ENCODE results near the gene ACOT7.

Gene ACOT7

DNA sequence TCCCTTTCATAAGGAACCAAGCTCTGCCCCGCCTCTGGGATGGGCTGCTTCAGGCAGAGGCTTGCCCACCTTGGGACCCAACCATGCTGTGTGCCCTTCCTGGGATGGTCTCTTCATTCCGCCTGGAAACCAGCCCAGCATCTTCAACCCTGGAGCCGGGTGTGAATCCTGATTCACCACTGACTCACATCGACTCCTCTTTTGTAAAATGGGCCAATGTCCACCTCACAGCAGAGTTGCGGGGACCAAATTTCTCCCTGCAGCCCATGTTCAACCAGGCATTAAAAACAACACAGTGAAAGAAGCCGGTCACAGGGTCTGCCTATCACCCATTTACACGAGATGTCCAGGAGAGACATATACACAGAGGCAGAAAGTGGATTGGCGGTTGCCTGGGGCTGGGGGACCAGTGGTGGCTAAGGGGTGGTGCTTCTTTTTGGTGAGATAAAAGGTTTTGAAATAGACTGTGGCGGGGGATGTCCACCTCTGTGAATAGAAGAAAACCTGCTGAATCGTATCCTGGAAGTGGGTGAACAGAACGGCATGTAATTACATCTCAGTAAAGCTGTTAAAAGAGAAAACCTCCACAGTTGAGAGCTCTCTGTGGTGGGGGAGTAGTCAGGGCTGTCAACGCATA is 125.8 kb downstream of the ACOT7 start:
- H3K4me3 ChIP-seq (IDR thresholded peaks at IDR 0.05; ENCODE audit: insufficient read depth, low read depth, low read length), result no peak overlapping the region
- H4K20me1 ChIP-seq (ENCODE audit: insufficient read depth), result no peaks in the 10 kb centered on the region
- TF ChIP-seq, protein P1, sequence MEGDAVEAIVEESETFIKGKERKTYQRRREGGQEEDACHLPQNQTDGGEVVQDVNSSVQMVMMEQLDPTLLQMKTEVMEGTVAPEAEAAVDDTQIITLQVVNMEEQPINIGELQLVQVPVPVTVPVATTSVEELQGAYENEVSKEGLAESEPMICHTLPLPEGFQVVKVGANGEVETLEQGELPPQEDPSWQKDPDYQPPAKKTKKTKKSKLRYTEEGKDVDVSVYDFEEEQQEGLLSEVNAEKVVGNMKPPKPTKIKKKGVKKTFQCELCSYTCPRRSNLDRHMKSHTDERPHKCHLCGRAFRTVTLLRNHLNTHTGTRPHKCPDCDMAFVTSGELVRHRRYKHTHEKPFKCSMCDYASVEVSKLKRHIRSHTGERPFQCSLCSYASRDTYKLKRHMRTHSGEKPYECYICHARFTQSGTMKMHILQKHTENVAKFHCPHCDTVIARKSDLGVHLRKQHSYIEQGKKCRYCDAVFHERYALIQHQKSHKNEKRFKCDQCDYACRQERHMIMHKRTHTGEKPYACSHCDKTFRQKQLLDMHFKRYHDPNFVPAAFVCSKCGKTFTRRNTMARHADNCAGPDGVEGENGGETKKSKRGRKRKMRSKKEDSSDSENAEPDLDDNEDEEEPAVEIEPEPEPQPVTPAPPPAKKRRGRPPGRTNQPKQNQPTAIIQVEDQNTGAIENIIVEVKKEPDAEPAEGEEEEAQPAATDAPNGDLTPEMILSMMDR (conservative IDR thresholded peaks at IDR 0.05; ENCODE audit: low read depth, low read length), result no peak

DNA sequence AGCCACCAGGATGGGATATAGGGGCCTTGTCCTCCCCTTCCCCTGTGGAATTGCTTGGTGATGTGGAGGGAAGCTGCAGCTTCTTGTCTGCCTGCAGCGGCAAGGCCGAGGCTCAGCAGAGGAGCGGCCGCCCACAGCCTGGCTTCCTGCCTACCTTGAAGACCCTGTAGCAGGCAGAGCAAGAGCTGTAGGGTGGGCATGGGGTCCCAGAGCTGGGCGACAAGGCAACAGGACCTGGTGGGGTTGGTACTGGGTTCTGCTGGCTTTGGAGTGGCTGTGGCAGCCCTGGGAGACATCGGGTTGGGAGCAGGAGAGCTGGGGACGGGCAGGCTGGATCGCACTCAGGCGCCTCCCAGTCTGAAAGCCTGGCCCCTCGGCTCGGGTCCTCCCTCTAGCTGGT is 126.9 kb downstream of the ACOT7 start:
- no peak overlapping the region for H3K9ac ChIP-seq
- no peaks in the 10 kb centered on the region for H3K27me3 ChIP-seq (ENCODE audit: insufficient read depth, low read depth)
- H3K79me2 ChIP-seq (ENCODE audit: insufficient read depth, low read depth), result no peaks in the 10 kb centered on the region
- no peak overlapping the region for H3K4me2 ChIP-seq
- H3K36me3 ChIP-seq (ENCODE audit: insufficient read depth), result no peaks in the 10 kb centered on the region
- no peak overlapping the region for H3K27ac ChIP-seq
- no peak overlapping the region for H2AFZ ChIP-seq (ENCODE audit: low read depth)
- no peak overlapping the region for H3K4me3 ChIP-seq (IDR thresholded peaks at IDR 0.05; ENCODE audit: insufficient read depth, low read depth, low read length)
- TF ChIP-seq, protein P1 (conservative IDR thresholded peaks at IDR 0.05; ENCODE audit: low read depth, low read length), result no peak
- no peaks in the 10 kb centered on the region for H3K4me1 ChIP-seq (ENCODE audit: low read depth, poor library complexity, severe bottlenecking)
- no peaks in the 10 kb centered on the region for H4K20me1 ChIP-seq (ENCODE audit: insufficient read depth)

More for the DNA sequence above, 125.8 kb downstream of the ACOT7 start:
- Histone ChIP-seq H2AFZ (ENCODE audit: low read depth) (no peak overlapping the region), H3K36me3 (ENCODE audit: insufficient read depth) (no peaks in the 10 kb centered on the region), H3K9ac (no peak overlapping the region), H3K4me2 (no peak overlapping the region), H3K27ac (no peak overlapping the region), H3K79me2 (ENCODE audit: insufficient read depth, low read depth) (no peaks in the 10 kb centered on the region), H3K27me3 (ENCODE audit: insufficient read depth, low read depth) (no peaks in the 10 kb centered on the region), H3K4me1 (ENCODE audit: low read depth, poor library complexity, severe bottlenecking) (no peaks in the 10 kb centered on the region)

DNA sequence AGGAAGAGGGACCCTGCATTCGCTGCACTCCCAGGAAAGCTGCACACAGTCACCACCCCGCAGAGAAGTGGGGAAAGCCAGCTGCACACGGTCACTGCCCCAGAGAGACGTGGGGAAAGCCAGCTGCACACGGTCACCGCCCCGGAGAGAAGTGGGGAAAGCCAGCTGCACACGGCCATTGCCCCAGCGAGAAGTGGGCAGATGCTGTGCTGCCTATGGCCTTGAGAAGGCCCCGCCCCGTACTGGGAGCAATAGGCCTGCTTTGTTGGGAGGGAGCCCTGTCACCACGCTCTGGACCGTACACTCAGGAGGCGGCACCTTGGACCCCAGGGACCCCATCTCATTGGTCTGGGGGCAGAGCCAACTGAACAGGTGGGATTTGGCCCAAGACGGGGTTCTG is 128.4 kb downstream of the ACOT7 start:
- Histone ChIP-seq H4K20me1 (ENCODE audit: insufficient read depth) (no peaks in the 10 kb centered on the region), H3K27me3 (ENCODE audit: insufficient read depth, low read depth) (peaks cover 5% of the 10 kb centered on the region; the same call in 1 of the 2 replicates)

DNA sequence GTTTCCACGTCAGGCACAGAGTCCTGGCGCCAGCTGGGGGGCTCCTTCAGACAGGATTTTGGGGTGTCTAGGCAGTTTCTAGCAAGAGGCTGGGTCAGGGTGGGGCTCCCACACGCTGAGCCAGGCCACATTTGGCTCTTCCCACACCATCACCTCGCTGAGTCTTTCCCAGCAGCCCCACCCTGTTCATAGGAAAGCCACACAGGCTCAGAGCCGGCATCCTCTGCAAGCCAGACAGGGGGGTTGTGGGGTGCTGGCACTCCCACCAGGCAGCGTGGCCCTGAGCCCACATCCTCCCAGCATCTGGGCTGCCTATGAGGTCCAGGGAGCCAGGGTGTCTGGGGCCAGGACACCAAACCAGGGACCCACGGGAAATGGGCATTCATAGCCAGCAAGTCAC is 129.9 kb downstream of the ACOT7 start:
- Histone ChIP-seq H3K27me3 (ENCODE audit: insufficient read depth, low read depth) (peaks cover 5% of the 10 kb centered on the region), H3K4me1 (ENCODE audit: low read depth, poor library complexity, severe bottlenecking) (peaks cover 7% of the 10 kb centered on the region), H4K20me1 (ENCODE audit: insufficient read depth) (no peaks in the 10 kb centered on the region), H3K27ac (no peak overlapping the region), H3K4me2 (no peak overlapping the region), H3K36me3 (ENCODE audit: insufficient read depth) (no peaks in the 10 kb centered on the region), H3K9ac (no peak overlapping the region), H2AFZ (ENCODE audit: low read depth) (no peak overlapping the region), H3K4me3 (IDR thresholded peaks at IDR 0.05; ENCODE audit: insufficient read depth, low read depth, low read length) (no peak overlapping the region), H3K79me2 (ENCODE audit: insufficient read depth, low read depth) (no peaks in the 10 kb centered on the region)
- TF ChIP-seq, protein P1 (conservative IDR thresholded peaks at IDR 0.05; ENCODE audit: low read depth, low read length), result no peak

More for the DNA sequence above, 128.4 kb downstream of the ACOT7 start:
- Histone ChIP-seq H3K79me2 (ENCODE audit: insufficient read depth, low read depth) (no peaks in the 10 kb centered on the region), H2AFZ (ENCODE audit: low read depth) (no peak overlapping the region), H3K4me2 (no peak overlapping the region), H3K9ac (no peak overlapping the region), H3K4me3 (IDR thresholded peaks at IDR 0.05; ENCODE audit: insufficient read depth, low read depth, low read length) (no peak overlapping the region), H3K4me1 (ENCODE audit: low read depth, poor library complexity, severe bottlenecking) (peaks cover 3% of the 10 kb centered on the region), H3K36me3 (ENCODE audit: insufficient read depth) (no peaks in the 10 kb centered on the region), H3K27ac (no peak overlapping the region)
- TF ChIP-seq, protein P1 (conservative IDR thresholded peaks at IDR 0.05; ENCODE audit: low read depth, low read length), result no peak
